Nephron (organoid): ENCODE results near the gene DUSP16.
A peak's percentile ranks its signal among the peaks of the same experiment; 100 is the strongest.

Experiments used
- H3K27ac Mint-ChIP-seq, 3 experiments: 2 replicates each; pipeline ENCODE4 v1.8.0; 2020; ENCODE audit warnings: mixed read lengths in 3 of 3, mild to moderate bottlenecking in 2 of 3, moderate library complexity in 1 of 3
- H3K27me3 Mint-ChIP-seq: 2 replicates; pipeline ENCODE4 v1.8.0; 2021; ENCODE audit warnings: low read depth, mild to moderate bottlenecking, moderate library complexity, mixed read lengths
- H3K36me3 Mint-ChIP-seq: 2 replicates; pipeline ENCODE4 v1.8.0; 2020; ENCODE audit warnings: low read depth, mixed read lengths
- H3K4me1 Mint-ChIP-seq: 2 replicates; pipeline ENCODE4 v1.8.0; 2020; ENCODE audit warnings: mixed read lengths
- H3K4me3 Mint-ChIP-seq, 3 experiments: 2 replicates each; pipeline ENCODE4 v1.8.0; 2020; ENCODE audit warnings: mild to moderate bottlenecking in 3 of 3, mixed read lengths in 3 of 3, moderate library complexity in 2 of 3
- H3K9me3 Mint-ChIP-seq: 2 replicates; pipeline ENCODE4 v1.8.0; 2020; ENCODE audit warnings: mixed read lengths
- CTCF ChIP-seq, 3 experiments: fragments of 200-600 bp; sonication (generic); IDR thresholded peaks; one replicate each; pipeline ENCODE4 v1.5.0; 2021; ENCODE audit warnings: antibody characterized with exemption in 3 of 3; ENCODE audit not compliant: unreplicated experiment in 3 of 3

DUSP16 gene

GRCh38 chr12:12488823-12489550 lies 73.7 kb downstream of the DUSP16 start:
- Mint-ChIP-seq H3K36me3 (peaks cover 16% of the 10 kb centered on the region), H3K27me3 (no peaks in the 10 kb centered on the region), H3K27ac (no peak overlapping the region), H3K9me3 (no peaks in the 10 kb centered on the region), H3K4me3 (no peak overlapping the region), H3K4me1 (no peaks in the 10 kb centered on the region)
- no peak for TF ChIP-seq CTCF (IDR thresholded peaks at IDR 0.05; ENCODE audit: unreplicated experiment in 3 of 3)

GRCh38 chr12:12488296-12488695 lies 74.4 kb downstream of the DUSP16 start:
- Mint-ChIP-seq H3K4me1 (no peaks in the 10 kb centered on the region), H3K36me3 (peaks cover 22% of the 10 kb centered on the region), H3K9me3 (no peaks in the 10 kb centered on the region), H3K27ac (no peak overlapping the region), H3K27me3 (no peaks in the 10 kb centered on the region), H3K4me3 (no peak overlapping the region)
- TF ChIP-seq CTCF (IDR thresholded peaks at IDR 0.05; ENCODE audit: unreplicated experiment in 3 of 3): no peak

- H3K27ac Mint-ChIP-seq: no peak overlapping the region
- H3K27me3 Mint-ChIP-seq: no peaks in the 10 kb centered on the region
Observed at GRCh38 chr12:12487490-12487889, 75.2 kb downstream of the DUSP16 start.

GRCh38 chr12:12486661-12487240 lies 75.9 kb downstream of the DUSP16 start:
- Mint-ChIP-seq H3K4me1 (no peaks in the 10 kb centered on the region), H3K36me3 (peaks cover 31% of the 10 kb centered on the region), H3K4me3 (no peak overlapping the region), H3K27me3 (no peaks in the 10 kb centered on the region), H3K27ac (peak overlapping the region in 1 of 3 experiments; percentile 11), H3K9me3 (no peaks in the 10 kb centered on the region)
- no peak for TF ChIP-seq CTCF (IDR thresholded peaks at IDR 0.05; ENCODE audit: unreplicated experiment in 3 of 3)

More at GRCh38 chr12:12487490-12487889, 75.2 kb downstream of the DUSP16 start:
- Mint-ChIP-seq H3K9me3 (no peaks in the 10 kb centered on the region), H3K36me3 (peaks cover 26% of the 10 kb centered on the region), H3K4me1 (no peaks in the 10 kb centered on the region), H3K4me3 (no peak overlapping the region)
- TF ChIP-seq CTCF (IDR thresholded peaks at IDR 0.05; ENCODE audit: unreplicated experiment in 3 of 3): no peak

- H3K4me3 Mint-ChIP-seq: no peak overlapping the region
- H3K27ac Mint-ChIP-seq: no peak overlapping the region
- H3K4me1 Mint-ChIP-seq: no peaks in the 10 kb centered on the region
- no peaks in the 10 kb centered on the region for H3K9me3 Mint-ChIP-seq
- H3K36me3 Mint-ChIP-seq: peaks cover 52% of the 10 kb centered on the region
- H3K27me3 Mint-ChIP-seq: no peaks in the 10 kb centered on the region
- no peak for TF ChIP-seq CTCF (IDR thresholded peaks at IDR 0.05; ENCODE audit: unreplicated experiment in 3 of 3)
Observed at GRCh38 chr12:12483438-12483837, 79.2 kb downstream of the DUSP16 start.

GRCh38 chr12:12482959-12483358 lies 79.7 kb downstream of the DUSP16 start:
- Mint-ChIP-seq H3K27me3 (no peaks in the 10 kb centered on the region), H3K4me1 (no peaks in the 10 kb centered on the region), H3K36me3 (peaks cover 51% of the 10 kb centered on the region), H3K27ac (no peak overlapping the region), H3K9me3 (no peaks in the 10 kb centered on the region), H3K4me3 (no peak overlapping the region)
- TF ChIP-seq CTCF (IDR thresholded peaks at IDR 0.05; ENCODE audit: unreplicated experiment in 3 of 3): no peak
